ENCODE results near the gene ITFG1.
"Not testable (repeated sequence)": the region's sequence is repeated elsewhere in the genome, so short reads cannot be mapped to it uniquely, and the experiment has no call there.

The ITFG1 gene

DNA sequence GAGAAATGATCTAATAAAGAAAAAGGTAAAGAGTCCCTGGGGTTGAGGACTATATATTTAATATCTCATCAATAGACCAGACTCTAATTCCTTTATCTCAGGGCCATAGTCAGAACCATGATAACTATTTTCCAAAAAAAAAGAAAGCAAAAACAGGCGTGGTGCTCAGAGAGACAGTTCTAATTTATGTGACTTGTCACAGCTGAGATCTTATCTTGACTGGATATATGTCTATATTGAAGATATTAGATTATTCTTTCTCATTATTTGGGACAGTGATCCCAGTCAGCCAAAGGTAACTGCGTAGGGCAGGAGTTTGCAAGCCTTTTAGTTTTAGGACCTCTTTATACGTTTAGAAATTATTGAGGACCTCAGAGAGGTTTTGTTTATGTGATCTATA, 52.4 kb downstream of the ITFG1 start:
- no peak for FAIRE-seq

DNA sequence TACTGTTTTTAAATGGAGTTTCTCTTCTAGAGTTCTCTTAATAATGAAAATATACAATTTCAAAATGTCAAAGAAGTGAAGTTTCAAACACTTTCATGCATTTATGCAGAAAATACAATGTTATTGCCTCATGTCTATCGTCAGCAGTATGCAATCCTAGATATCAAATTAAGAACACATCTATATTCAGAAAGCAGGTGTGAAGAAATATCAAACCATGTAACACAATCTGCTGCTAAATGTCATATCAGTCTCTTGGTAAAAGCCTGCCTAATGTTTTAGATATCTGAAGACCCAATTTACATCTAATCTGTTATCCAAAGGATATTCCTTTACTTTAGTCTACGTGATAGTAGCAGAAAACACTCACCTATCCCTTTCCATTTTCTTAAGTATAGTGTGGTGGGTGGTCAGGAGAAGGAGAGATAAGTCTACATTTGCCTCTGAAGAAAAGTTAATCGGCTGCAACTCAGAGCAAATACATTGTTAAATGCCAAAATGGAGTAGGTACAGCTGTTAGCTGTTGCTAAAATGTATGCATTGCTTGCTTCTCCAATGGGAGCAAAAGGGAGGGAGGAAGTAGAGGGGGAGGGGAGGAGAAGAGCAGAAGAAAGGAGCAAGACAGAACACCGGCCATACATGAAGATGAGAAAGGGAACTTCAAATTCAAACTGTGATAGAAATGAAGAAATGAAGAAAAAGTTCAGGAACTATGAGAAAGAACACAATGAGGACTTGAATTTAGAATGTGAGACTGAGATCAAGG, 64.9 kb downstream of the ITFG1 start:
- FAIRE-seq = no peak

DNA sequence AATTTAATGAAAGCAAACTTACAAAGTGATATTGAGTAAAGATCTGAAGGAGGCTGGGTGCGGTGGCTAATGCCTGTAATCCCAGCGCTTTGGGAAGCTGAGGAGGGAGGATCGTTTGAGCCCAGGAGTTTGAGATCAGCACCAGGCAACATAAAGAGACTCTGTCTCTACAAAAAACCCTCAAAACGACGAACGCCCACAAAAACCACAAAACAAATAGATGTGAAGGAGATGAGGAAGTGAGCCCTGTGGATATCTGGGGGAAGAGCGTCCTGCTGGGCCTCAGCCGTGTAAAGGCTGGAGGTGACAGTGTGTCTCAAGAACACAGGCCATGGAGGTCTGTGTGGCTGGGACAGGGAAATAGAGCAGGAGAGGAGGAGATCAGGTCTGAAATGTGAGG, 68.8 kb downstream of the ITFG1 start:
- no peak for FAIRE-seq

DNA sequence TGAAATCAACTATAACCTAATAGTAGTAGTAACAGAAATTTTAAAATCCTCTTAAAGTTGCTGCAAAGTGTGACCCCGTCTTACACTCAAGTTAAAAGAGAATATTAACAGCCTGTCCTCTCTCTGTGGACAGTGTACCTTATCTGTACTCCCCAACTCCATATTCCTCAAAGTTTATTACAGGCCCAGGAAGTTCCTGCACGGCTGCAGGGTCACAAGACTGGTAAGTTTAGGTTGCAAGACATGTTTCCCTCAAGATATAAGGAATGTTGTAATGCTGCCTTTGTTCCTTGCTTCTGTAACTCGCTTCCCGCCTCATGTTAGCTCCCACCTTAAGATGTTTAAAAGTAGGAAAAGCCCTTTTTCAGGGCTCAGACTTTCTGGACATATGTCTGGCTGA, 72.2 kb downstream of the ITFG1 start:
- FAIRE-seq = no peak

DNA sequence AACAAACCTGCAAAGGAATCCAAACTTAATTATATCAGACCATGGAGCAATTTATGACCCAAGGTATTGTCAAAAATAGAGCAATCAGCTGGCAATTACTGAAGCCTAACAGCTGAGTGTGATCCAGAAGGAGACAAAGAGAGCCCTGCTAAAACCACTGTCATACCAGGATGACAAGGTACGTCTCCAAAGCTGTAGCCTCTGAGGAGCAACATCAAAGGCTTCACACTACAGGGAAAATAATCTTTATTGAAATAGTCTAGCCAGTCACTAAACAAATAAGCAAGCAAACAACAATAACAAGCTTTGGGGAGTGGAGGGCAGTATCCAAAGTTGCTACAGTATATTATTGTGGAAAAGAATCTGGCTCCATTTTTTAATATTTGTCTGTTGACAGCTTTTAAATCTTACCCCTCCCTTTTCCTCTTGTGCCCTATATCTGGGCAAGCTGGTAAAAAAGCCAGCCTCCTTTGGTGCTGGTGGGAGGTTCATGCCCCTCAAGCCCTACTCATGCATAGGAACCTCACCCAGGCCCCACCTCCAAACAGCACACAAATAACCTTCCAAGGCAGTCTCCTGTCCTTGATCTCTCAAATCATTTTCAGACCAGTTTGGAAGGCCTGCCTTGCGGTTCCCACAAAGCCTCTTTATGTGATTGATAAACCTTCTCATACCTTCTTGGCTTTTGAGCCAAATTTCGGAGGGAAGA, 73.7 kb downstream of the ITFG1 start:
- FAIRE-seq = no peak

DNA sequence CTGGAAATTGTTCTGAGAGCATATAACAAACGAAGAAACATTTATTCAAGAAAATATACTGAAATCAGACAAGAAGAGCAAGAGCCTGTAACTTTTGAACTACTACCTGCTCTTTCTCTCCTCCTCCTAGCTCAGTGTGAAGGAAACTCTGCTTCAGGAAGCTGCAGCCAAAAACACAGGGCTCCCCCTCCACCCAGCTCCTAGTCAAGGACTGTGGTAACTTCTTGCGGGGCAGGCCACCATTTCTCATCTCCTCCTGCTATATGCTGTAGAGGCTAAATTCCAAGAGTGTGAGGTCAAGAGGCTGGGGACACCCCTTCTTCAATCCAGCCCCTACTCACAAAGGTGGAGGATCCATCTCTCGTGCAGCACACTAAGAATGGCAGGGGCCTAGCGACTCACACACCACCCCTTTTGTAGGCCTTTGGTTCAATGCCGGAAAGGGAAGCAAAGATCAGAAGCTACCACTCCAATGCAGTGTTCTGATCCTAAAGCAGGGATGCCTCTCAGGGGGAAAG, 74.6 kb downstream of the ITFG1 start:
- FAIRE-seq = no peak

DNA sequence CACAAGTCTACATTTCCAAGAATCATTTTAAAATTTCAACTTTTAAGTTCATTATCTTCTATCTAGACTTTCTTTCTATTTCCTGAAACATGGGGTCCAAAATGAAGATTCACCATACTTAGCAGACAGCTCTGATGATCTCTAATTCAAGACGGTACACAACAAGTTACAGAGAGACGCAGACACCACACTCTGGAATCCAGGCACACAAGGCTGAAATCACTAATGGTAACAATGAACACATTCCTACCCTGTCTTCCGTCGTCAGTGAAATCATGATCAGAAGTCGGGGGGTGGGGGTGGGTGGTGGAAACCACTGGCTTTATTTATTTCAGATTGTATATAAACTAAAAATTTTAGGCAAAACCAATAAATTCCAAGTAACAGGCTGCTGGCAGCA, 78.5 kb downstream of the ITFG1 start:
- FAIRE-seq = no peak

DNA sequence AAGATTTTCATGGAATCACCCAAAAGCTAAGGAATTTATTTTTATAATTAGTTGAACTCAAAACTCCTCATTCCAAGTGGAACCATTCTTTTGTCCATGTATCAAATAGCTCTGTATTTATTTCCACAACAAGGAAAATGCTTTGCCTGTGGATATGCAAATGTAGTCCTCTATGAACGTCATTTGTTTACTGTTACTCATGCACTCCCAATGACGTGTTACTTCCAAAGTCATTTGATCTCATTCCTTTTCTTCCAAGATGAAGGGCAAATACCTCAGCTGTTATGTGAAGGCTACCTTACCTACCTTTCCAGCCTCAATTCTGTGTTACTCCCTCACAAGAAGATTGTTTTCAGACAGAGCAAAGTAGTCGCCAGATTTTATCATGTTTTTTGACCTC, 83.7 kb downstream of the ITFG1 start:
- FAIRE-seq = no peak

DNA sequence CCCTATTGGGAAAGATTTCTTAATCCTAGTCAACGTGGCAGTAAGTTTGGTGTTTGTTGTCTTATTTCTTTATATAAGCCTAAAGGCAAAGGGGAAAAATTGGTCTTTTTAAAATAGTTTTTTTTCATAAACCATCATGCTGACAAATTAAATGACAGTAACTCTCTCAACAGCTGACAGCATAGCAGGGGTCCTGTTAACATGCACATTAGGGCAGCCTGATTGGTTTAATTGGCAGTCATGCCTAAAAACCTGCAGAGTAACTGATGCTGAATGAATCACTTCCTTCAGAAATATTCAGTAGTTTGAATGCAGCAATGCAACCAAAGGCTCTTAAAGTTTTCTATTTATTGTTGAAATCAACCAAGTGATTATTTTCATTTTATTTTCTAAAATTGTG, 85.4 kb downstream of the ITFG1 start:
- no peak for FAIRE-seq

DNA sequence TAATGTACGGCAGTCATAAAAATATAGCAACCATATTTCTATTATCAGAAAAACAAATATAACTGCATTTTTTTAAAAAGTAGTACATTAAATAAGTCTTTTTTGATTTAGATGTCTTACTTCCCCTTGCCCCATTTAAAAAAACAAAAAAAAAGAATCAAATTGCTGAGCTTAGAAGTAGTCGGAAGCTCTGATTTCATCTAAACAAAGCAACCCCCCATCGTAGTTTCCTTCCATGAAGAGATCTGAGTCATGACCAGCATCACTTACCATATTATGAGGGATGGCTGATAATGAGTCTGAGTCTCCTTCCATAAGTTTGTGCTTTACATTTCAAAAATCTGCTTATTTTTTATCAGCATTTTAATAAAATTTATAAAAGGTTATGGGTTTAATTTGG, 86.2 kb downstream of the ITFG1 start:
- no peak for FAIRE-seq

DNA sequence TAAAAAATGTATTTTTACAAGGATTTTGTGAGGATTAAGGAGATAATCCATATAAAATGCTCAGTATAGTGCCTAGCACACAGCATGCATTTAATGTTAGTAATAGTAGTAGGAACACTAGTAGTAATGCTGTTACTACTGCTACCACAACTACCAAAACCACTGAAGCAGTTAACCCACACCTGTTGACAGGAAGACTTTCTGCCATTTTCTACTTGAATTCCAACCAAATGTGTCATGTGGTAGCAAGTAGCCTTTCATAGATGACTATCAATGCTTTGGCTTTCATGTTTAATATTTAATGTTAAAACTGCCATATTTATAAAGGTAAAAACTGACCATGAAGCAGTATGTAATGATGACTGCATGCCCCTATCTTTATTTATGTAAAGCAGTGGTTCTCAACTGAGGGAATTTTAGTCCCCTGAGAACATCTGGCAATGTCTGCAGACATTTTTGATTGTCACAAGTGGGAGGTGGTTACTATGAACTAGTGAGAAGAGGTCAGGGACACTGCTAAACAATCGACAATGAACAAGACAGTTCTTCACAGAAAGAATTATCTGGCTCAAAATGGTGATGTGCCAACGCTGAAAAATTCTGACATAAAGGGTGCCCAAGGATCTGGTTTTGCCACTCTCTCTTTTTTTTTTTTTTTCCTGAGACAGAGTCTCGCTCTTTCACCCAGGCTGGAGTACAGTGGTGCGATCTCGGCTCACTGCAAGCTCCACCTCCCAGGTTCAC, 89.4 kb downstream of the ITFG1 start:
- no peak for FAIRE-seq

DNA sequence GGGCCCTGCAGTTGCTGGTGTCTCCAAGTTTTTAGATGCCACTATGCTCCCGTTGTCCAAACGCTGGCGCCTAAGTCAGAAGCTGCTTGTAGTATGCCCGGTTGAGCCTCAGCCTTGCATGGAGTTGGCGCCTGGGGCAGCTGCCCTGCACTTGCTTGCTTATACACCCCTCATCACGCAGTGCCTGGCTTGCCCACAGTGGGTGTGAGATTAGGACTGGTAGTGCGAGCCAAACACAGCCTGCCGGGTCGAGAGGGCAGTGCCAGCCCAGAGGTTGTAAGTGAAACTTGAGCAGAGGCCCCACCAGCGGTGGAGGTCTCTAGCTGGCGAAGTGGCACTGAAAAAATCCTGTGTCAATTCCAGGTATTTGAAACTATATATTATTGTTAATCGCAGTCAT, 90.3 kb downstream of the ITFG1 start:
- FAIRE-seq = no peak

DNA sequence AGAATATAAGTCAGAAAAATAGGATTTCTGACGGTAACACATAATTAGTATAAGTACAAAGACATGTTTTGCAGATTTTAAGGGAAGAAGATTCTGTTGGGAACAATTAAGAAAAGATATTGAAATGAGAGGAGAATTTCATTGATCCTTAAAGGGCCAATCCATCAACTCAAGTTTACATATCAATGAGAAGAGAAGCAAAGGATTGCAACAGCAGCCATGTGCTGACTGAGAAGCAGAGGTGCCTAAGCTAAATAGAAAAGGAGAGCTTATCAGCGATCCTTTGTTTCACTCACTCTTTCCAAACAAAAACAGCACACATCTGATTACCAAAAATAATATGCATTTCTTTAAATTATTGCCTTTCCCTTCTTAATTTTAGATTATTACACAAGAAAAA, 94.6 kb downstream of the ITFG1 start:
- no peak for FAIRE-seq

DNA sequence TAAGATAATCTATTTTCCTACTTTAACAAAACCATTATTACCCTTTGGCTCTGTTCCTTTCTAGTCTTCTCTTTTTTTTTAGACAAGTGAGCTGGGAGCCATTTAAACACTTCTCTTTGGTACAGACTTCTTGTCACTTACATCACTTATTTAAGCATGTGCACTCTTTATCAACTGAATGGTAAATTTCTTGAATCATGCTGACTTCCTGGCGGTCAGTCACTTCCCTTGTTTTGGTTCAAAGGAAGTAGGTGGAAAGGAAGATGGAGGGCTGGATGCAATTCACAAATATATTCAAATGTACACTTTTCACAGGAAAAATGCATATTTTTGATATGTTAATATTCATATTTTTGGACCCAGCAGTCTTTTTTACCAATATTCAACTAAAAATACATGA, 97.1 kb downstream of the ITFG1 start:
- no peak for FAIRE-seq

DNA sequence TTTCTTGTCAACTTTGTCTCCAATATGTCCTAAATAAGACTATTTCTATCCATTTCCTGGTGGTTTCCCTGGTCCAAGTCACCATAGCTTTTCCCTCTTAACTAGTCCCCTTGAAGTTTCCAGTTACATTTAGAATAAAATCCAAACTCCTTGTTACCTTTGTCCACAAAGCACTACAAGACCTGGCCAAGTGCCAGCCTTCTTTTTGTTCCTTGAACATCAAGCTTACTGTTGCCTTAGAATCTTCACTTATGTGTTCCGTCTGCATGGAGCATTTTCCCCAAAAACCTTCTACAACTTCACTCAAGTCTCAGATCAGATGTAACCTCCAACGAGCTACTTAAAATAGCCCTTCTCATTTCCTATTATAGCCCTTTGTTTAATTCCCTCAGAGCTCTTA, 101.4 kb downstream of the ITFG1 start:
- FAIRE-seq = no peak

DNA sequence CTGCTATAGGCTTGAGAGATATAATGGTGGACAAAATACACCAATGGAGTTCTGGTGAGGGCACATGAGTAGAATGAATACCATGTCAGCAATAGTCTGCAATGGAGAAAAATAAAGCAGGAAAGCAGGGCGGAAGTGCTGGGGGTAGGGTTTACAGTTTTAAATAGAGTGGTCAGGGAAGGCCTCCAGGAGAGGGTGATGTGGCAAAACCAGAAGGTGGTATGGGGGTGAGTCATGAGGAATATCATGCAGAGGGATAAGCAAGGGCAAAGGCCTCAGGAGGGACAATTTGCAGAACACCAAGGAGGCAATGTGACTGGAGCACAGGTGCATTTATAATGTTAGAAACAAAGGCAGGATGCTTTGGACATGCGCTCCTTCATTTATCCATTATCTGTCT, 102.0 kb downstream of the ITFG1 start:
- no peak for FAIRE-seq

DNA sequence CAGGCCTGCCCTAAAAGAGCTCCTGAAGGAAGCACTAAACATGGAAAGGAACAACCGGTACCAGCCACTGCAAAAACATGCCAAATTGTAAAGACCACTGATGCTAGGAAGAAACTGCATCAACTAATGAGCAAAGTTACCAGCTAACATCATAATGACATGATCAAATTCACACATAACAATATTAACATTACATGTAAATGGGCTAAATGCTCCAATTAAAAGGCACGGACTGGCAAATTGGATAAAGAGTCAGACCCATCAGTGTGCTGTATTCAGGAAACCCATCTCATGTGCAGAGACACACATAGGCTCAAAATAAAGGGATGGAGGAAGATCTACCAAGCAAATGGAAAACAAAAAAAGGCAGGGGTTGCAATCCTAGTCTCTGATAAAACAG, 111.8 kb downstream of the ITFG1 start:
- FAIRE-seq = not testable (repeated sequence)

DNA sequence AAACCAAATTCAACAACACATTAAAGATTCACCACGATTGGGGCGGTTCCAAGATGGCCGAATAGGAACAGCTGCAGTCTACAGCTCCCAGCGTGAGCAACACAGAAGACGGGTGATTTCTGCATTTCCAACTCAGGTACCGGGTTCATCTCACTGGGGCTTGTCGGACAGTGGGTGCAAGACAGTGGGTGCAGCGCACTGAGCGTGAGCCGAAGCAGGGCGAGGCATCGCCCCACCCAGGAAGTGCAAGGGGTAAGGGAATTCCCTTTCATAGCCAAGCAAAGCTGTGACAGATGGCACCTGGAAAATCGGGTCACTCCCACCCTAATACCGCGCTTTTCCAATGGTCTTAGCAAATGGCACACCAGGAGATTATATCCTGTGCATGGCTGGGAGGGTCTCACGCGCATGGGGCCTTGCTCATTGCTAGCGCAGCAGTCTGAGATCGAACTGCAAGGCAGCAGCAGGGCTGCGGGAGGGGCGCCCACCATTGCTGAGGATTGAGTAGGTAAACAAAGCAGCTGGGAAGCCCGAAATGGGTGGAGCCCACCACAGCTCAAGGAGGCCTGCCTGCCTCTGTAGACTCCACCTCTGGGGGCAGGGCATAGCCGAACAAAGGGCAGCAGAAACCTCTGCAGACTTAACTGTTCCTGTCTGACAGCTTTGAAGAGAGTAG, 113.7 kb downstream of the ITFG1 start:
- not testable (repeated sequence) for FAIRE-seq

DNA sequence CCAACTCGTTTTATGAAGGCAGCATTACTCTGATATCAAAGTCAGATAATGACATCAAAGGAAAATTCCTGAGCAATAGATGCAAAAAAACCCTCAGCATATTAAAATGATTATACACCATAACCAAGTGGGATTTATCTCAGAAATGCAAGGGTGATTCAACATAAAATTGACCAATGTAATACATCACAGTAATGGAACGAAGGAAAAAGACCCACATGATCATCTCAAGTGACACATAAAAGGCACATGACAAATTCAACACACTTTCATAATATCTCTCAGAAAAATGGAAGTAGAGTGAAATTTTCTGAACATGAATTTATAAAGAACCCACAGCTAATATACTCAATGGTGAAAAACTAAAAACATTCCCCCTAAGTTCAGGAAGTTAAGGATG, 118.8 kb downstream of the ITFG1 start:
- no peak for FAIRE-seq

DNA sequence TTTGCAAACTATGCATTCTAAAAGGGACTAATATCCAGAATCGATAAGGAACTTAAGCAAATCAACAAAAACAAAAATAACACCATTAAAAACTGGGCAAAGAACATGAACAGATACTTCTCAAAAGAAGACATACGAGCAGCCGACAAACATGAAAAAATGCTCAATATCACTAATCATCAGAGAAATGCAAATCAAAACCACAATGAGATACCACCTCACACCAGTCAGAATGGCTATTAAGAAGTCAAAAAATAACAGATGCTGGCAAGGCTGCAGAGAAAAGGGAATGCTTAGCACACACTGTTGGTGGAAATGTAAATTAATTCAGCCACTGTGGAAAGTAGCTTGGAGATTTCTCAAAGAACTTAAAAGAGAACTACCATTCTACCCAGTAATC, 130.3 kb downstream of the ITFG1 start:
- not testable (repeated sequence) for FAIRE-seq

DNA sequence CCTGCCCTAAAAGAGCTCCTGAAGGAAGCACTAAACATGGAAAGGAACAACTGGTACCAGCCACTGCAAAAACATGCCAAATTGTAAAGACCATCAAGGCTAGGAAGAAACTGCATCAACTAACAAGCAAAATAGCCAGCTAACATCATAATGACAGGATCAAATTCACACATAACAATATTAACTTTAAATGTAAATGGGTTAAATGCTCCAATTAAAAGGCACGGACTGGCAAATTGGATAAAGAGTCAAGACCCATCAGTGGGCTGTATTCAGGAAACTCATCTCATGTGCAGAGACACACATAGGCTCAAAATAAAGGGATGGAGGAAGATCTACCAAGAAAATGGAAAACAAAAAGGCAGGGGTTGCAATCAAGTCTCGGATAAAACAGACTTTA, 136.6 kb downstream of the ITFG1 start:
- FAIRE-seq = not testable (repeated sequence)

DNA sequence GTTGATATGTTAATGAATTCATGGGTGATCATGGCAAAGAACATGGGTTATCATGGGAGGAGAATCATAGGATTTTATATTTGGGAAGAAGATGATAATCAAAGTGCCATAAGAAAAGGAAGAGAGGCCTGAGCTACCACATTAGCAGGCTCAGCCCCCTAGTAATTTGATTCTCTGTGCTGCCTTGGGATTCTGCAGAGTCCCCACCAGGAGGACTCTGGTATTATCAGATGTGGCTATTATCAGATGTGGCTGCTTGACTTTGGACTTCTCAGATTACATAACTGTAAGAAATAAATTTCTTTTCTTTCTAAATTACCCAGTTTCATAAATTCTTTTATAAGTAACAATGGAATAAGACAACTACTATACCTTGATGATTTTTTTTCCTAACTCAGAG, 137.6 kb downstream of the ITFG1 start:
- FAIRE-seq = no peak
